Chondrocyte (in vitro differentiated cells): ENCODE results near the gene C2orf92. TPM values are rescaled to one million over a fixed set of nuclear protein-coding genes. Genes with fewer than 3 reads are reported as not detected.
A peak's percentile ranks its signal among the peaks of the same experiment; 100 is the strongest.

Experiments
- DNase-seq: peaks from one replicate; pipeline ENCODE4 v3.0.0; 2021; ENCODE audit warnings: mixed read lengths, low spot score
- H3K27ac Mint-ChIP-seq: one replicate; pipeline ENCODE4 v1.8.0; 2021; ENCODE audit warnings: mild to moderate bottlenecking, moderate library complexity, mixed read lengths; ENCODE audit not compliant: unreplicated experiment
- H3K27me3 Mint-ChIP-seq: 2 replicates; pipeline ENCODE4 v1.8.0; 2021; ENCODE audit warnings: low read depth, mixed read lengths
- H3K36me3 Mint-ChIP-seq: 2 replicates; pipeline ENCODE4 v1.8.0; 2021; ENCODE audit warnings: low read depth, mixed read lengths
- H3K4me1 Mint-ChIP-seq: 2 replicates; pipeline ENCODE4 v1.8.0; 2021; ENCODE audit warnings: low read depth, mild to moderate bottlenecking, mixed read lengths
- H3K4me3 Mint-ChIP-seq: one replicate; pipeline ENCODE4 v1.8.0; 2021; ENCODE audit warnings: mild to moderate bottlenecking, moderate library complexity, mixed read lengths; ENCODE audit not compliant: unreplicated experiment
- H3K9me3 Mint-ChIP-seq: 2 replicates; pipeline ENCODE4 v1.8.0; 2021; ENCODE audit warnings: low read depth, mixed read lengths
- CTCF ChIP-seq: fragments of 200-600 bp; sonication (generic); IDR thresholded peaks from 2 replicates; pipeline ENCODE4 v1.5.0; 2021; ENCODE audit warnings: antibody characterized with exemption, mild to moderate bottlenecking, moderate library complexity
- total RNA-seq: library from RNA; stranded (reverse); gene quantifications from 3 replicates; pipeline ENCODE4 v1.2.1, GENCODE V29; 2021

C2orf92 gene
- total RNA-seq, 1 donor from 2014 or later, result 8.8 TPM

- peaks cover 17% of the 10 kb centered on the region for H3K4me1 Mint-ChIP-seq
- TF ChIP-seq CTCF, result no peak
- H3K27me3 Mint-ChIP-seq, result no peaks in the 10 kb centered on the region
- H3K27ac Mint-ChIP-seq, result peak within 1 kb of the TSS; percentile 98
- H3K9me3 Mint-ChIP-seq, result no peaks in the 10 kb centered on the region
- H3K4me3 Mint-ChIP-seq, result peak within 1 kb of the TSS; percentile 89
- H3K36me3 Mint-ChIP-seq, result peaks cover 18% of the 10 kb centered on the region
- DNase-seq, result peak; percentile 99
Measured at GRCh38 chr2:97645695-97646629, 23.6 kb upstream of the C2orf92 start, which contains the start of gene COX5B. COX5B (plus strand) TSS chr2:97646062; CDS start chr2:97646087, 25 bp downstream.

GRCh38 chr2:97646977-97647376, 22.5 kb upstream of the C2orf92 start:
- Mint-ChIP-seq H3K4me3 (peak overlapping the region; percentile 89), H3K36me3 (peaks cover 18% of the 10 kb centered on the region), H3K4me1 (peaks cover 17% of the 10 kb centered on the region), H3K9me3 (no peaks in the 10 kb centered on the region), H3K27me3 (no peaks in the 10 kb centered on the region), H3K27ac (no peak overlapping the region)
- no peak for TF ChIP-seq CTCF
- DNase-seq, result no peak

- TF ChIP-seq CTCF, result no peak
- H3K27me3 Mint-ChIP-seq, result no peaks in the 10 kb centered on the region
- no peak for DNase-seq
- H3K27ac Mint-ChIP-seq, result no peak overlapping the region
- no peak overlapping the region for H3K4me3 Mint-ChIP-seq
- H3K36me3 Mint-ChIP-seq, result peaks cover 32% of the 10 kb centered on the region
- peaks cover 19% of the 10 kb centered on the region for H3K9me3 Mint-ChIP-seq
- peaks cover 9% of the 10 kb centered on the region for H3K4me1 Mint-ChIP-seq
Measured at GRCh38 chr2:97651114-97651513, 18.4 kb upstream of the C2orf92 start.

GRCh38 chr2:97653473-97653872, 16.0 kb upstream of the C2orf92 start:
- Mint-ChIP-seq H3K9me3 (peaks cover 19% of the 10 kb centered on the region), H3K27ac (no peak overlapping the region), H3K36me3 (peaks cover 30% of the 10 kb centered on the region), H3K4me1 (no peaks in the 10 kb centered on the region), H3K27me3 (no peaks in the 10 kb centered on the region), H3K4me3 (no peak overlapping the region)
- DNase-seq, result no peak
- no peak for TF ChIP-seq CTCF

GRCh38 chr2:97653874-97654273, 15.6 kb upstream of the C2orf92 start:
- no peak for DNase-seq
- Mint-ChIP-seq H3K9me3 (peaks cover 19% of the 10 kb centered on the region), H3K4me1 (no peaks in the 10 kb centered on the region), H3K27ac (no peak overlapping the region), H3K36me3 (peaks cover 29% of the 10 kb centered on the region), H3K27me3 (no peaks in the 10 kb centered on the region), H3K4me3 (no peak overlapping the region)
- TF ChIP-seq CTCF, result no peak
